SK-N-SH (cell line): ENCODE data around the gene PHEX. TPM values are rescaled to one million over a fixed set of nuclear protein-coding genes. Genes with fewer than 3 reads are reported as not detected.

ENCODE experiments used
- CTCF ChIA-PET: fragments of 300-600, 350-600 bp; formaldehyde crosslinking; extraction: SDS; loops from one replicate; lab custom pipeline; 2021; lab: Yijun Ruan, JAX
- POLR2A ChIA-PET: fragments of 350-600 bp; sonication (Branson Sonifier 250); formaldehyde crosslinking; extraction: SDS; loops from one replicate; lab custom pipeline; 2020; ENCODE audit warnings: antibody characterized with exemption, inconsistent platforms; lab: Yijun Ruan, JAX
- DNase-seq: peaks from one replicate; pipeline ENCODE4 v3.0.0; 2012
- H2AFZ ChIP-seq: fragments of 200-600 bp; sonication (generic); 2 replicates; pipeline ENCODE4 v1.8.1; 2016; ENCODE audit warnings: antibody characterized with exemption, mild to moderate bottlenecking, low read depth
- H3F3A ChIP-seq: fragments of 200-600 bp; sonication (generic); replicated peaks from 2 replicates; pipeline ENCODE3; 2016; ENCODE audit warnings: antibody characterized with exemption, mild to moderate bottlenecking; ENCODE audit not compliant: insufficient read depth
- H3K27ac ChIP-seq, 2 experiments: fragments of 200-500 bp in 1 of 2; fragments of 200-600 bp in 1 of 2; sonication (Bioruptor generic) in 1 of 2; sonication (generic), shearing (Covaris generic) in 1 of 2; 2 replicates each; pipeline versions ENCODE4 v1.5.1 to v1.6.1; 2014 to 2016; ENCODE audit warnings: low read depth in 2 of 2, inconsistent platforms in 1 of 2, low read length in 1 of 2, mild to moderate bottlenecking in 1 of 2, mixed read lengths in 1 of 2
- H3K27me3 ChIP-seq: fragments of 200-600 bp; sonication (generic), shearing (Covaris generic); 2 replicates; pipeline ENCODE4 v1.6.1; 2016; ENCODE audit warnings: mixed run types; ENCODE audit not compliant: insufficient read depth
- H3K36me3 ChIP-seq, 2 experiments: fragments of 200-500 bp in 1 of 2; fragments of 200-600 bp in 1 of 2; sonication (Bioruptor generic) in 1 of 2; sonication (generic) in 1 of 2; replicated peaks in 1 of 2; 2 replicates each; pipeline versions ENCODE3 to v1.5.1; 2014 to 2016; ENCODE audit warnings: low read length in 1 of 2, mild to moderate bottlenecking in 1 of 2; ENCODE audit not compliant: insufficient read depth in 2 of 2, control insufficient read depth in 1 of 2
- H3K4me1 ChIP-seq, 2 experiments: fragments of 200-500 bp in 1 of 2; fragments of 200-600 bp in 1 of 2; sonication (Bioruptor generic) in 1 of 2; sonication (generic), shearing (Covaris generic) in 1 of 2; 2 replicates each; pipeline versions ENCODE4 v1.5.1 to v1.6.1; 2014 to 2016; ENCODE audit warnings: low read depth in 1 of 2, low read length in 1 of 2, mixed run types in 1 of 2; ENCODE audit not compliant: insufficient read depth in 2 of 2, control insufficient read depth in 1 of 2
- H3K4me2 ChIP-seq: fragments of 200-600 bp; sonication (generic), shearing (Covaris generic); 2 replicates; pipeline ENCODE4 v1.6.1; 2017; ENCODE audit warnings: mixed run types
- H3K4me3 ChIP-seq, 2 experiments: fragments of 200-500 bp in 1 of 2; fragments of 200-600 bp in 1 of 2; sonication (Bioruptor generic) in 1 of 2; sonication (generic), shearing (Covaris generic) in 1 of 2; 2 replicates each; pipeline versions ENCODE4 v1.5.1 to v1.8.1; 2014 to 2016; ENCODE audit warnings: low read depth in 2 of 2, inconsistent platforms in 1 of 2, low read length in 1 of 2, mild to moderate bottlenecking in 1 of 2, mixed read lengths in 1 of 2, moderate library complexity in 1 of 2
- H3K79me2 ChIP-seq: fragments of 200-600 bp; sonication (generic); 2 replicates; pipeline ENCODE4 v1.8.1; 2017; ENCODE audit warnings: mild to moderate bottlenecking; ENCODE audit not compliant: insufficient read depth
- H3K9ac ChIP-seq: fragments of 200-600 bp; sonication (generic); 2 replicates; pipeline ENCODE4 v1.6.1; 2017; ENCODE audit warnings: mixed run types
- H3K9me2 ChIP-seq: fragments of 200-600 bp; sonication (generic); 2 replicates; pipeline ENCODE4 v1.6.1; 2017; ENCODE audit warnings: mixed run types
- H3K9me3 ChIP-seq: fragments of 200-600 bp; sonication (generic); 2 replicates; pipeline ENCODE4 v1.6.1; 2017; ENCODE audit warnings: mixed run types, mild to moderate bottlenecking, moderate library complexity
- H4K20me1 ChIP-seq: fragments of 200-600 bp; sonication (generic); 2 replicates; pipeline ENCODE4 v1.6.1; 2017; ENCODE audit warnings: mild to moderate bottlenecking, mixed run types; ENCODE audit not compliant: insufficient read depth
- CHD2 ChIP-seq: fragments of 150-350 bp; IDR thresholded peaks from 2 replicates; pipeline ENCODE4 v1.6.1; 2018; ENCODE audit warnings: low read length; ENCODE audit not compliant: partially characterized antibody
- ELF1 ChIP-seq: IDR thresholded peaks from 2 replicates; pipeline ENCODE4 v1.4.0; 2012
- EP300 ChIP-seq, 2 experiments: IDR thresholded peaks; 2 replicates each; pipeline versions ENCODE4 v1.4.0 to v1.6.1; 2012; ENCODE audit warnings: borderline replicate concordance in 1 of 2, low read depth in 1 of 2, low read length in 1 of 2
- FOXJ3 ChIP-seq: sonication (generic); formaldehyde crosslinking; IDR thresholded peaks from 2 replicates; pipeline ENCODE4 v1.5.1; 2020; ENCODE audit warnings: mild to moderate bottlenecking, missing genetic modification reagents
- GABPA ChIP-seq: IDR thresholded peaks from 2 replicates; pipeline ENCODE4 v1.4.0; 2012; ENCODE audit warnings: low read depth, mild to moderate bottlenecking
- IRF3 ChIP-seq: fragments of 150-350 bp; IDR thresholded peaks from 2 replicates; pipeline ENCODE4 v1.6.1; 2016; ENCODE audit warnings: mild to moderate bottlenecking, low read depth, low read length
- JUND ChIP-seq: IDR thresholded peaks from 2 replicates; pipeline ENCODE4 v1.4.0; 2012
- MAX ChIP-seq: IDR thresholded peaks from 2 replicates; pipeline ENCODE4 v1.4.0; 2012; ENCODE audit warnings: low read depth
- MXI1 ChIP-seq: IDR thresholded peaks from 2 replicates; pipeline ENCODE4 v1.6.1; 2012; ENCODE audit warnings: mild to moderate bottlenecking, low read depth, low read length, improper control_type of control experiment
- NRF1 ChIP-seq: IDR thresholded peaks from 2 replicates; pipeline ENCODE4 v1.6.1; 2012; ENCODE audit warnings: low read depth, mild to moderate bottlenecking, low read length
- POLR2AphosphoS5 ChIP-seq: IDR thresholded peaks from 2 replicates; pipeline ENCODE4 v1.6.1; 2012; ENCODE audit warnings: low read depth, low read length
- REST ChIP-seq: IDR thresholded peaks from 2 replicates; pipeline ENCODE4 v1.6.1; 2012; ENCODE audit warnings: mild to moderate bottlenecking, low read depth, low read length, moderate library complexity
- TCF12 ChIP-seq: IDR thresholded peaks from 2 replicates; pipeline ENCODE4 v1.4.0; 2012
- USF1 ChIP-seq: IDR thresholded peaks from 2 replicates; pipeline ENCODE4 v1.4.0; 2012; ENCODE audit warnings: low read depth, borderline replicate concordance
- ZBTB33 ChIP-seq: IDR thresholded peaks from 2 replicates; pipeline ENCODE4 v1.4.0; 2012; ENCODE audit warnings: low read depth, borderline replicate concordance
- WGBS: methylation state at CpG from one replicate; pipeline ENCODE4 v1.1.6; 2017; ENCODE audit warnings: low lambda C conversion rate; 5-methylcytosine and 5-hydroxymethylcytosine counted together
- polyA plus RNA-seq, 3 experiments: library from polyadenylated mRNA; depleted of rRNA; stranded (reverse); fragments of >200 nt; gene quantifications; 2 replicates each; pipeline ENCODE4 v1.2.3, GENCODE V29; 2012

The PHEX gene
- polyA plus RNA-seq, 1 of the 3 experiments (the other 2 are of a cell fraction), result 0.35 TPM

- Histone ChIP-seq H3F3A (peaks cover 3% of the 10 kb centered on the region), H3K9ac (no peak overlapping the region), H3K27ac (no peak overlapping the region), H3K9me2 (no peaks in the 10 kb centered on the region), H3K36me3 (no peaks in the 10 kb centered on the region), H3K4me1 (no peaks in the 10 kb centered on the region), H3K27me3 (no peaks in the 10 kb centered on the region; the same call in 1 of the 2 replicates), H3K79me2 (no peaks in the 10 kb centered on the region), H3K9me3 (no peaks in the 10 kb centered on the region), H3K4me2 (no peak overlapping the region), H3K4me3 (no peak overlapping the region), H2AFZ (no peak overlapping the region), H4K20me1 (no peaks in the 10 kb centered on the region)
- POLR2A ChIA-PET, result no interaction called here
- CTCF ChIA-PET, result interaction anchor here (1.0 to 1.4 kb wide), 2 partner anchors 10 to 140 kb away, joined by 3 read pairs; no protein-coding TSS in a partner anchor
- no peak for DNase-seq
- TF ChIP-seq POLR2AphosphoS5, result no peak
- no peak for TF ChIP-seq TCF12
- no peak for TF ChIP-seq MAX
- TF ChIP-seq EP300 (IDR thresholded peaks at IDR 0.05; ENCODE audit: borderline replicate concordance in 1 of 2, low read depth in 1 of 2, low read length in 1 of 2), result no peak
- no peak for TF ChIP-seq MXI1
- no peak for TF ChIP-seq JUND
- no peak for TF ChIP-seq ELF1
- no peak for TF ChIP-seq IRF3
- no peak for TF ChIP-seq FOXJ3 (CRISPR knock-in tag)
- TF ChIP-seq GABPA, result no peak
- no peak for TF ChIP-seq USF1
- TF ChIP-seq ZBTB33, result no peak
- no peak for TF ChIP-seq CHD2
- TF ChIP-seq REST, result no peak
- TF ChIP-seq NRF1, result no peak
- WGBS, result 27% methylated on average over 1 of the region's 1 CpG
Measured at GRCh38 chrX:22125481-22125880, 93.4 kb downstream of the PHEX start.
